Liver (tissue), 9 donors: Measurements from ENCODE around the gene BECN2. TPM values are rescaled to one million over a fixed set of nuclear protein-coding genes. Genes with fewer than 3 reads are reported as not detected.

ENCODE experiments used
- DNase-seq: peaks from one replicate; pipeline ENCODE4 v3.0.0-alpha.2; 2017; ENCODE audit warnings: low spot score
- H3K27ac ChIP-seq, 2 donors: one replicate each; pipeline ENCODE4 v1.7.0; 2013; ENCODE audit warnings: inconsistent platforms in 2 of 2, low read length in 2 of 2, control low read depth in 1 of 2, low read depth in 1 of 2, mild to moderate bottlenecking in 1 of 2
- H3K27me3 ChIP-seq, 4 donors: one replicate each; pipeline versions ENCODE4 v1.6.1 to v1.7.0; 2013; ENCODE audit warnings: low read length in 3 of 4, inconsistent platforms in 1 of 4, mild to moderate bottlenecking in 1 of 4, moderate library complexity in 1 of 4; ENCODE audit not compliant: control insufficient read depth in 4 of 4, insufficient read depth in 4 of 4
- H3K36me3 ChIP-seq, 4 donors: one replicate each; pipeline versions ENCODE4 v1.6.1 to v1.7.0; 2013; ENCODE audit warnings: low read length in 3 of 4, mild to moderate bottlenecking in 3 of 4, low read depth in 1 of 4, moderate library complexity in 1 of 4; ENCODE audit not compliant: control insufficient read depth in 4 of 4, insufficient read depth in 3 of 4
- H3K4me1 ChIP-seq, 4 donors: one replicate each; pipeline versions ENCODE4 v1.6.1 to v1.7.0; 2013; ENCODE audit warnings: low read length in 3 of 4, mild to moderate bottlenecking in 3 of 4, moderate library complexity in 1 of 4; ENCODE audit not compliant: control insufficient read depth in 4 of 4, insufficient read depth in 4 of 4
- H3K4me3 ChIP-seq, 3 donors: one replicate each; pipeline versions ENCODE4 v1.6.1 to v1.7.0; 2013; ENCODE audit warnings: low read length in 3 of 3, control low read depth in 1 of 3, low read depth in 1 of 3, mild to moderate bottlenecking in 1 of 3
- H3K9ac ChIP-seq, 2 donors: one replicate each; pipeline ENCODE4 v1.7.0; 2013; ENCODE audit warnings: low read length in 2 of 2, mild to moderate bottlenecking in 2 of 2, moderate library complexity in 2 of 2, control low read depth in 1 of 2, low read depth in 1 of 2
- H3K9me3 ChIP-seq, 4 donors: one replicate each; pipeline versions ENCODE4 v1.6.1 to v1.7.0; 2013; ENCODE audit warnings: low read length in 3 of 4; ENCODE audit not compliant: control insufficient read depth in 4 of 4
- FOXA1 ChIP-seq: IDR thresholded peaks from 2 replicates; pipeline ENCODE4 v1.6.1; 2016; ENCODE audit warnings: antibody characterized with exemption
- FOXA2 ChIP-seq: IDR thresholded peaks from 2 replicates; pipeline ENCODE4 v1.6.1; 2016; ENCODE audit warnings: antibody characterized with exemption
- GABPA ChIP-seq, 2 donors: IDR thresholded peaks in 1 of 2; conservative IDR thresholded peaks in 1 of 2; 2 replicates each; pipeline ENCODE4 v1.6.1; 2016; ENCODE audit warnings: antibody characterized with exemption in 2 of 2, mild to moderate bottlenecking in 1 of 2, moderate library complexity in 1 of 2
- JUND ChIP-seq, 2 donors: IDR thresholded peaks; 2 replicates each; pipeline ENCODE4 v1.6.1; 2016; ENCODE audit warnings: antibody characterized with exemption in 2 of 2
- RXRA ChIP-seq, 2 donors: IDR thresholded peaks; 2 replicates each; pipeline ENCODE4 v1.6.1; 2017 to 2018; ENCODE audit warnings: antibody characterized with exemption in 2 of 2, mild to moderate bottlenecking in 1 of 2
- SP1 ChIP-seq: IDR thresholded peaks from 2 replicates; pipeline ENCODE4 v1.6.1; 2018; ENCODE audit warnings: antibody characterized with exemption, mild to moderate bottlenecking
- TAF1 ChIP-seq: conservative IDR thresholded peaks from 2 replicates; pipeline ENCODE4 v1.6.1; 2016; ENCODE audit warnings: antibody characterized with exemption, mild to moderate bottlenecking
- YY1 ChIP-seq: IDR thresholded peaks from 2 replicates; pipeline ENCODE4 v1.6.1; 2016; ENCODE audit warnings: antibody characterized with exemption, mild to moderate bottlenecking
- WGBS: extraction: QIAGEN DNeasy Blood & Tissue Kit; methylation state at CpG from one replicate; pipeline ENCODE4 v1.1.7; 2013; 5-methylcytosine and 5-hydroxymethylcytosine counted together
- polyA plus RNA-seq, 2 donors: library from polyadenylated mRNA; stranded (reverse) in 1 of 2; unstranded in 1 of 2; fragments of 200-250 nt in 1 of 2; fragments of >200 nt in 1 of 2; fragmentation: Nextera tagmentation in 1 of 2; extraction: Ambion mirVana in 1 of 2; gene quantifications; one replicate each; pipeline versions ENCODE4 v1.2.1 to v1.2.3, GENCODE V29; 2013 to 2015
- total RNA-seq, 2 donors: library from RNA; depleted of rRNA; stranded (reverse); fragments of >200 nt; gene quantifications; one replicate each; pipeline ENCODE4 v1.2.3, GENCODE V29; 2014
- TF ChIP-seq, protein P1 (sequence below): fragments of 150-350 bp; IDR thresholded peaks from 2 replicates; pipeline ENCODE4 v1.5.1; 2017; ENCODE audit warnings: improper control_type of control experiment, low read depth, low read length; ENCODE audit not compliant: missing input control
- TF ChIP-seq, protein P2 (sequence below): IDR thresholded peaks from 2 replicates; pipeline ENCODE4 v1.6.1; 2016; ENCODE audit warnings: antibody characterized with exemption
- TF ChIP-seq, protein P3 (sequence below): IDR thresholded peaks from 2 replicates; pipeline ENCODE4 v1.6.1; 2016; ENCODE audit warnings: antibody characterized with exemption
- TF ChIP-seq, protein P4 (sequence below): IDR thresholded peaks from 2 replicates; pipeline ENCODE4 v1.6.1; 2016; ENCODE audit warnings: antibody characterized with exemption
- donor health status: healthy.
- donor health status: healthy.
- donor health status: healthy.
- donor health status: healthy.
- donor health status: healthy.

Gene BECN2
- total and polyA plus RNA-seq, 4 donors, result not detected

DNA sequence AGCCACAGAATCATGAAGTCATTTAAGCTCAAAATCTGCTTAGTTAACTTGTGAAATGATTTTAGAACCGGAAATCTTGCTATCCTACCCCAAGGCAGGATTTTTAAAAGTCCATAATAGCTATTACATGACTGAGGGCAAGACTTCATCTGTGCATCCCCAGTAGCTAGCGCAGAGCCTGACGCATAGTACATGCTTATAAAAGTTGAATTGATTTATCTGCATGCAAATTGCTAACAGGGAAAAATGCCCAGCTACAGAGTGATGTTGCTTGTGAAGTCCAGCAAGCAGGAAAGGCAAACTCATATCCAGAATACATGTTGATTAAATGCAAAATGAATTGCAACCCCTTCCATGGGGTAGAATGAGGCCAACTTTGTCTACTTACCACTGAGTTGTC, 49.4 kb downstream of the BECN2 start:
- no peak for DNase-seq
- no peak overlapping the region for H3K27ac ChIP-seq
- no peak overlapping the region for H3K9ac ChIP-seq
- TF ChIP-seq GABPA (IDR thresholded peaks at IDR 0.05 in 1 of 2, conservative IDR thresholded peaks at IDR 0.05 in 1 of 2) (no peak), JUND (IDR thresholded peaks at IDR 0.05) (no peak), FOXA1 (no peak), RXRA (IDR thresholded peaks at IDR 0.05) (no peak), YY1 (no peak), FOXA2 (no peak), TAF1 (no peak), SP1 (no peak)
- TF ChIP-seq, protein P1, sequence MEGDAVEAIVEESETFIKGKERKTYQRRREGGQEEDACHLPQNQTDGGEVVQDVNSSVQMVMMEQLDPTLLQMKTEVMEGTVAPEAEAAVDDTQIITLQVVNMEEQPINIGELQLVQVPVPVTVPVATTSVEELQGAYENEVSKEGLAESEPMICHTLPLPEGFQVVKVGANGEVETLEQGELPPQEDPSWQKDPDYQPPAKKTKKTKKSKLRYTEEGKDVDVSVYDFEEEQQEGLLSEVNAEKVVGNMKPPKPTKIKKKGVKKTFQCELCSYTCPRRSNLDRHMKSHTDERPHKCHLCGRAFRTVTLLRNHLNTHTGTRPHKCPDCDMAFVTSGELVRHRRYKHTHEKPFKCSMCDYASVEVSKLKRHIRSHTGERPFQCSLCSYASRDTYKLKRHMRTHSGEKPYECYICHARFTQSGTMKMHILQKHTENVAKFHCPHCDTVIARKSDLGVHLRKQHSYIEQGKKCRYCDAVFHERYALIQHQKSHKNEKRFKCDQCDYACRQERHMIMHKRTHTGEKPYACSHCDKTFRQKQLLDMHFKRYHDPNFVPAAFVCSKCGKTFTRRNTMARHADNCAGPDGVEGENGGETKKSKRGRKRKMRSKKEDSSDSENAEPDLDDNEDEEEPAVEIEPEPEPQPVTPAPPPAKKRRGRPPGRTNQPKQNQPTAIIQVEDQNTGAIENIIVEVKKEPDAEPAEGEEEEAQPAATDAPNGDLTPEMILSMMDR, result no peak
- TF ChIP-seq, protein P2, sequence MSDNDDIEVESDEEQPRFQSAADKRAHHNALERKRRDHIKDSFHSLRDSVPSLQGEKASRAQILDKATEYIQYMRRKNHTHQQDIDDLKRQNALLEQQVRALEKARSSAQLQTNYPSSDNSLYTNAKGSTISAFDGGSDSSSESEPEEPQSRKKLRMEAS, result no peak
- TF ChIP-seq, protein P3, sequence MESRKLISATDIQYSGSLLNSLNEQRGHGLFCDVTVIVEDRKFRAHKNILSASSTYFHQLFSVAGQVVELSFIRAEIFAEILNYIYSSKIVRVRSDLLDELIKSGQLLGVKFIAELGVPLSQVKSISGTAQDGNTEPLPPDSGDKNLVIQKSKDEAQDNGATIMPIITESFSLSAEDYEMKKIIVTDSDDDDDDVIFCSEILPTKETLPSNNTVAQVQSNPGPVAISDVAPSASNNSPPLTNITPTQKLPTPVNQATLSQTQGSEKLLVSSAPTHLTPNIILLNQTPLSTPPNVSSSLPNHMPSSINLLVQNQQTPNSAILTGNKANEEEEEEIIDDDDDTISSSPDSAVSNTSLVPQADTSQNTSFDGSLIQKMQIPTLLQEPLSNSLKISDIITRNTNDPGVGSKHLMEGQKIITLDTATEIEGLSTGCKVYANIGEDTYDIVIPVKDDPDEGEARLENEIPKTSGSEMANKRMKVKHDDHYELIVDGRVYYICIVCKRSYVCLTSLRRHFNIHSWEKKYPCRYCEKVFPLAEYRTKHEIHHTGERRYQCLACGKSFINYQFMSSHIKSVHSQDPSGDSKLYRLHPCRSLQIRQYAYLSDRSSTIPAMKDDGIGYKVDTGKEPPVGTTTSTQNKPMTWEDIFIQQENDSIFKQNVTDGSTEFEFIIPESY, result no peak
- TF ChIP-seq, protein P4, sequence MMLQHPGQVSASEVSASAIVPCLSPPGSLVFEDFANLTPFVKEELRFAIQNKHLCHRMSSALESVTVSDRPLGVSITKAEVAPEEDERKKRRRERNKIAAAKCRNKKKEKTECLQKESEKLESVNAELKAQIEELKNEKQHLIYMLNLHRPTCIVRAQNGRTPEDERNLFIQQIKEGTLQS, result no peak
- no peaks in the 10 kb centered on the region for H3K36me3 ChIP-seq
- H3K4me3 ChIP-seq, result no peak overlapping the region
- no peaks in the 10 kb centered on the region for H3K4me1 ChIP-seq
- 88% methylated on average over 3 of the region's 3 CpGs for WGBS
- no peaks in the 10 kb centered on the region for H3K9me3 ChIP-seq
- no peaks in the 10 kb centered on the region for H3K27me3 ChIP-seq

Other genes with a start within 250 kb of the BECN2 start
- gene EXO1, start 109.6 kb upstream of the BECN2 start, total RNA-seq, result 10 to 100 TPM in 1 of 2 donors, under 1 TPM in 1; 0.25 to 16.2 TPM
- under 1 TPM; 0.44 to 0.51 TPM for gene EXO1, start 109.6 kb upstream of the BECN2 start, polyA plus RNA-seq
- gene MAP1LC3C, start 41.3 kb downstream of the BECN2 start, total RNA-seq, result not detected
- not detected for gene MAP1LC3C, start 41.3 kb downstream of the BECN2 start, polyA plus RNA-seq